Measurements from ENCODE around the gene LUC7L2. TPM values are rescaled to one million over a fixed set of nuclear protein-coding genes. Genes with fewer than 3 reads are reported as not detected.

The LUC7L2 gene
- total RNA-seq, 2 donors from 2014 or later, result 61.3 to 107 TPM

- no peaks in the 10 kb centered on the region for H3K9me3 ChIP-seq
- no peak for DNase-seq
- no peaks in the 10 kb centered on the region for H3K27me3 ChIP-seq
- intact Hi-C loops (cut with DNase I), result no loop called here
- no peak overlapping the region for H3K27ac ChIP-seq
- no peak overlapping the region for H3K4me3 ChIP-seq
- H3K4me1 ChIP-seq, result no peaks in the 10 kb centered on the region
- TF ChIP-seq, protein P1, sequence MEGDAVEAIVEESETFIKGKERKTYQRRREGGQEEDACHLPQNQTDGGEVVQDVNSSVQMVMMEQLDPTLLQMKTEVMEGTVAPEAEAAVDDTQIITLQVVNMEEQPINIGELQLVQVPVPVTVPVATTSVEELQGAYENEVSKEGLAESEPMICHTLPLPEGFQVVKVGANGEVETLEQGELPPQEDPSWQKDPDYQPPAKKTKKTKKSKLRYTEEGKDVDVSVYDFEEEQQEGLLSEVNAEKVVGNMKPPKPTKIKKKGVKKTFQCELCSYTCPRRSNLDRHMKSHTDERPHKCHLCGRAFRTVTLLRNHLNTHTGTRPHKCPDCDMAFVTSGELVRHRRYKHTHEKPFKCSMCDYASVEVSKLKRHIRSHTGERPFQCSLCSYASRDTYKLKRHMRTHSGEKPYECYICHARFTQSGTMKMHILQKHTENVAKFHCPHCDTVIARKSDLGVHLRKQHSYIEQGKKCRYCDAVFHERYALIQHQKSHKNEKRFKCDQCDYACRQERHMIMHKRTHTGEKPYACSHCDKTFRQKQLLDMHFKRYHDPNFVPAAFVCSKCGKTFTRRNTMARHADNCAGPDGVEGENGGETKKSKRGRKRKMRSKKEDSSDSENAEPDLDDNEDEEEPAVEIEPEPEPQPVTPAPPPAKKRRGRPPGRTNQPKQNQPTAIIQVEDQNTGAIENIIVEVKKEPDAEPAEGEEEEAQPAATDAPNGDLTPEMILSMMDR (IDR thresholded peaks at IDR 0.05), result no peak
- H3K36me3 ChIP-seq, result no peaks in the 10 kb centered on the region
- H3K9ac ChIP-seq (ENCODE audit: low read depth in 2 of 2, low read length in 2 of 2), result no peak overlapping the region
Observed at GRCh38 chr7:139451638-139452037, 91.9 kb downstream of the LUC7L2 start.

- Histone ChIP-seq H3K9me3 (no peaks in the 10 kb centered on the region), H3K4me3 (no peak overlapping the region), H3K27me3 (no peaks in the 10 kb centered on the region), H3K27ac (no peak overlapping the region), H3K4me1 (no peaks in the 10 kb centered on the region), H3K9ac (ENCODE audit: low read depth in 2 of 2, low read length in 2 of 2) (no peak overlapping the region), H3K36me3 (no peaks in the 10 kb centered on the region)
- no peak for DNase-seq
- intact Hi-C loops (cut with DNase I), result no loop called here
- TF ChIP-seq, protein P1 (IDR thresholded peaks at IDR 0.05), result no peak
Observed at GRCh38 chr7:139452958-139453672, 93.4 kb downstream of the LUC7L2 start.

DNA sequence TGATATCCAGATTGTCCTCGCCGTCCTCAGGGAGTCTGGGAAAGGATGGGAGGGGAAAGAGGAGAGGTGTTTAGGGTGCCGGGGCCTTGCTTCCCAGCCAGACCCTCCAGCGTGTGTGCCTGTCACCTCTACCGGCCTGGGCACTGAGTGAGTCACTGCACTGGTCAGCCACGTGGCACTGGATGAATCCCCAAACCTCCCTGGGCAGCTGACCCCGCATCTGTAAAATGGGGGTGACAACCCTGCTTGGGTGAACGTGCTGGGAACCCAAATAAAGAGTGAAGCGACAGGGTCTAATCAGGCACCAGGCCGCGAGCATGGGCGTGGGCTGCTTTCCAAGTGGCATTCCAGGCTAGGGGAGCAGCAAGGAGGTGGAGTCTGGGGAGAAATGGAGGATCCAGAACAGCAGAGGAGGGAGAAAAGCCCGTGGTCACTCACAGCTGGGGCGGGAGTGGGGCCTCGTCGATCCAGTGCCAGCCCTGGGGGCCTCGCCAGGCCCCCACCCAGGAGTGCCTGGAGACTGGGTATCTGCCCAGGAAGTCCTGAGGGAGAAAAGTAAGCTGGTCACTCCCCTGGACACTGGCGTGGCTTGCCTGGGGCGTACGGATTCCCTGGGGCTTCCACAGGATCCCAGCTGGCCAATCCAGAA, 94.1 kb downstream of the LUC7L2 start:
- Histone ChIP-seq H3K27ac (no peak overlapping the region), H3K4me3 (no peak overlapping the region), H3K4me1 (no peaks in the 10 kb centered on the region), H3K27me3 (no peaks in the 10 kb centered on the region), H3K9ac (ENCODE audit: low read depth in 2 of 2, low read length in 2 of 2) (no peak overlapping the region), H3K9me3 (no peaks in the 10 kb centered on the region), H3K36me3 (no peaks in the 10 kb centered on the region)
- intact Hi-C loops (cut with DNase I), result no loop called here
- DNase-seq, result no peak
- TF ChIP-seq, protein P1 (IDR thresholded peaks at IDR 0.05), result no peak

- Histone ChIP-seq H3K4me3 (no peak overlapping the region), H3K4me1 (no peaks in the 10 kb centered on the region), H3K9me3 (no peaks in the 10 kb centered on the region), H3K36me3 (no peaks in the 10 kb centered on the region), H3K9ac (ENCODE audit: low read depth in 2 of 2, low read length in 2 of 2) (no peak overlapping the region), H3K27me3 (no peaks in the 10 kb centered on the region), H3K27ac (no peak overlapping the region)
- TF ChIP-seq, protein P1 (IDR thresholded peaks at IDR 0.05), result no peak
- DNase-seq, result no peak
- intact Hi-C loops (cut with DNase I), result no loop called here
Observed at GRCh38 chr7:139455789-139456188, 96.1 kb downstream of the LUC7L2 start.

GRCh38 chr7:139456511-139456910, 96.8 kb downstream of the LUC7L2 start:
- Histone ChIP-seq H3K9me3 (no peaks in the 10 kb centered on the region), H3K4me3 (no peak overlapping the region), H3K36me3 (no peaks in the 10 kb centered on the region), H3K4me1 (no peaks in the 10 kb centered on the region), H3K27ac (no peak overlapping the region), H3K9ac (ENCODE audit: low read depth in 2 of 2, low read length in 2 of 2) (no peak overlapping the region), H3K27me3 (no peaks in the 10 kb centered on the region)
- TF ChIP-seq, protein P1 (IDR thresholded peaks at IDR 0.05), result no peak
- DNase-seq, result no peak
- intact Hi-C loops (cut with DNase I), result no loop called here

All from colonic mucosa (tissue), 4 donors.